HG02852 (cell line): ENCODE data around the gene TNIK.

ENCODE experiments used
- ATAC-seq: cut with Tn5 transposase; IDR thresholded peaks from one replicate; pipeline ENCODE4 v1.9.1; 2021; ENCODE audit warnings: mild to moderate bottlenecking, moderate library complexity; ENCODE audit not compliant: unreplicated experiment

The TNIK gene

DNA sequence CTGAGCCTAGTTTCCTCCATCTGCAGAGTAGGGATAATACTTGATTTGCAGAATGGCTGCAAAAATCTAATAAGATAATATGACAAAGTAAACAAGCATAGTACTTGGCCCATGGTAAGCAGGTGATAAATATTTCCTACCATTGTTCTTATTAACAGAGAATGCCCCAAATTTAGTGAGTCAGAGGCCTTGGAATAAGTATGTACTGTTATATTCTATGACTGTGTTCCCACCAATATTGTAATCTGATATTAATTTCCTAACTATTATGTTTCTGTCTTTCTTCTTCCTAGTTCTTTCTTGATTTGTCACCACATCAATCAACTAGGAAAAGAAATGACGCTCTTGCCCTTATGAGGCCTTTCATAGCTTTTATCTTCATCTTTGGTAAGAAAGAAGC, 255.3 kb downstream of the TNIK start:
- ATAC-seq = no peak

DNA sequence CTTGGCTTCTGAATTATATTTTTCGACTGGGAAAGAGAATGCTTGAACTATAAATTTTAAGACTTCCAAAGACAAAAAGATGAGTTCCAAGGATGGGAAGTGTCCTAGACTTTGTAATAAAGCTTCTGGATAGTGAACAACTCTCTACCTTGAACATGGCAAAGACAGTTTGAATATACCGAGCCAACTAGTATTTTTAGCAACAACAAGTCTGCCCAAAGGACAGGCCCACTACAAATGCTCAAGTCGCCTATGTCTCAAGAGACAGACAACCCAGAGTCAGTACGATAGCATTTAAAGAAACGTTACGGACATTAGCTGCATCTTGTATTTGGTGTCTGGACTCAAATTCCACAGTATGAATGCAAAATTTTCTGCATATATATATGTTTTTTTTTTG, 258.4 kb downstream of the TNIK start:
- ATAC-seq = no peak

DNA sequence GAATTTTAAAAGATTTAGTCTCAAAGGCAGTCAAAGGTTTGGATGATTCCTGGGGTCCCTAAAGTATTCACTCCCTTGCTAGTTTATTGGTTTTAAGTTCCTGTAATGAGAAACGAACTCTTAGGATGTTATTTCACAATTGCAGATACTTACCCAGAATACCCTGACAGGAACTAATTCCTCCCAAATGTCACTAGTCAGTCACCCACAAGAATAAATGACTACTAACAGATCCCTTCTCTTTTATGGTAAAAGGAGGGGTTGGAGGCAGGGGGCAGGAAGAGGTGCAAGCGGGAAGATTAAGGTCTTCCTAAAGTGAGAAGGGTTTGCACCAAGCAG, 259.5 kb downstream of the TNIK start:
- no peak for ATAC-seq

GRCh38 chr3:171200052-171200749, 260.0 kb downstream of the TNIK start:
- no peak for ATAC-seq

DNA sequence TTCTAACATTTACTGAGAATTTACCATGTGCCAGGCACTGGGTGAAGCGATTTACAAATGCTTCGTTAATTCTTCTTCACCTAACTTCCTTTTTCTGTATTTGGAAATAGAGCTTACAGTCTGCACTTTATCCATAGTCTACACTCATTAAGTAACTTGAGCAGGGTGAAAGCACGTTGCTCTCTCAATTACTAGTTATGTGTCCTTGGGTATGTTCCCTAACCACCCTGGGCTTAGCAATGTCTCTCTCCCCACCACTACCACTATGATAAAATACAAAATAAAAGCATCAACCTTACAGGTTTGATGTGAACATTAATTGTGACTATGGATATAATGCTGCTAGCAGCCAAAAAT, 260.8 kb downstream of the TNIK start:
- ATAC-seq = no peak

GRCh38 chr3:171198781-171199472, 261.3 kb downstream of the TNIK start:
- no peak for ATAC-seq

- no peak for ATAC-seq
These were observed 264.5 kb downstream of the TNIK start for GRCh38 chr3:171195686-171196085.

- no peak for ATAC-seq
These were observed 265.2 kb downstream of the TNIK start for GRCh38 chr3:171194965-171195364.

DNA sequence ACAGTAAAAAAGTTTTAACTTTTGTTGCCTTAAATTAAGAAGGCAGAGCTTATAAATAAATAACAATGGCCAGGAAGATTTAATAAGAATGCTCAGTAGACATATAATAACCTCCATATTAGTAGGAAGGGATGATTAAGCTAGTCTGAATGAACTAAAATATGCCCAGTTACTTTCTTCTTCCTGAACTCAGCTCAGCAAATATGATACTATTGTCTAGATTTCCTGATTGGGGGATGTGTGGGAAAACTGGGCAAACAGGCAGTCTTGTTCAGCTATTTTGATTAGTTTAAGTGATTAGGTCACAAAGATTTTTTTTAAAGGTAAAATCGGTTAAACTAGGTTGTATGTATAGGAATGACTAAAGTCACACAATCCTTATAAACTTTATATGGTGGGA, 266.5 kb downstream of the TNIK start:
- no peak for ATAC-seq

GRCh38 chr3:171192176-171192854, 267.9 kb downstream of the TNIK start:
- no peak for ATAC-seq

DNA sequence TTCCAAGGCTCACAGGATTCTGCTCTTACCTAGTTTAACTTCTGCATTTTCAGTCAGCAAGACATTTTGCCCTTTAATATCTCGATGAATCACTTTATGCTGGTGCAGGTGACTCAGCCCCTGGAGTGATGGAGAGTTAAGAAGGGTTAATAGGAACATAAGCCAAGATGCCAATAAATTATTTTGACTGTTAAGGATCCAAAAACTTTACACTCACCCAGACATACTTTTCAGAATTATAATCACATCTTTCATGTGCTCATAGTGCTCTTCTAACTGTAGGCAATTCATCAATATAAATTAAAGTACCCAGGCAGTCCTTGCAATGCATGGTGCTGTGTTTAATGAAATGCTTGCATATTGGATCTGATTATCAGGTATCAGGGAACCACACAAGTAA, 269.5 kb downstream of the TNIK start:
- ATAC-seq = no peak

GRCh38 chr3:171189394-171190080, 270.7 kb downstream of the TNIK start:
- ATAC-seq = peak; percentile 54

DNA sequence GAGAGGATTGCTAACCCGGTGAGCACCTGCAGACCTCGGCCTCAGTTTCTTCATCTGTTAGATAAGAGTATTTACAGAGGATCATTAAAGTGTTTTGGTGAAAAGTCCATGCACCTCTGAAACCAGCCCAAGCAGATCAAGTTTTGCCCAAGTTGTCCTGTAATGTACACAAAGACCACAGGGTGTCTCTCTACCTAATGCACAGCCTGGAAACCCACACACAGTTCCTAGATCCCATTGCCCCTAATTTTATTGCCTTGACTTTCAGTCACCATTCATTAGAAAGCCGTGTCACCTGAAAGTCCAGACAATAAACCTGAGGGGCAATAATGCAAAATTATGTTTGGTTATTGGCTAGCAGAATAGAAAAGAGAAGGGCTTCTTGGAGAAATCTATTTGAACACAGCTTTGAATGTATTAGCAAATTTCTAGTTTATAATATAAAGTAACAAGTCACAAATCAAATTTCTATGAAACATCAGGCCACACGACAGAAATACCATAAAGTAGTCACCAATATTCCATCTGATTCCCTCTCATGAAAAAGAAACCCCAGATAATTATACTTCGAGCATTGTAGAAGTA, 272.4 kb downstream of the TNIK start:
- no peak for ATAC-seq

- ATAC-seq = no peak
These were observed 273.2 kb downstream of the TNIK start for GRCh38 chr3:171186817-171187500.

- no peak for ATAC-seq
These were observed 273.8 kb downstream of the TNIK start for GRCh38 chr3:171186383-171186782.

GRCh38 chr3:171185959-171186358, 274.2 kb downstream of the TNIK start:
- ATAC-seq = no peak

- peak; percentile 78 for ATAC-seq
These were observed 275.8 kb downstream of the TNIK start for GRCh38 chr3:171184372-171184771.

DNA sequence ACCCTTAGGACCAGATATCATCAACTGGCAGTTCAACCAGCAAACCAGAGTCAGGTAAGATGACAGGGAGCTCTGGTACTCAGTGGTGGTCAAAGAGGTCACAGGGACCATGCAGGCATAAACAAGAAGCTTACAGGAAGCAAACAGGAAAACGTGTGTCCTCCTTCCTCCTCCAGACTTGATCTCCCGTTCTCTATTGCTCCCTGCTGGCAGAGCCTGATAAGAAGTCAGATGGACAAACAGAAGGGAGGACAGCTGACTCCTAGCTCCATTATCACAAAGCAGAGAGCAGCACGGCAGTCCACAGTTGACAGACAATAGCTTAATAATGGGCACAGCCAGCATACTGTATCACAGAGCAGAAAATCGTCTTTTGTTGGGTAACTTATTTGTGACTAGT, 277.2 kb downstream of the TNIK start:
- no peak for ATAC-seq

GRCh38 chr3:171181907-171182690, 278.1 kb downstream of the TNIK start:
- ATAC-seq = no peak

DNA sequence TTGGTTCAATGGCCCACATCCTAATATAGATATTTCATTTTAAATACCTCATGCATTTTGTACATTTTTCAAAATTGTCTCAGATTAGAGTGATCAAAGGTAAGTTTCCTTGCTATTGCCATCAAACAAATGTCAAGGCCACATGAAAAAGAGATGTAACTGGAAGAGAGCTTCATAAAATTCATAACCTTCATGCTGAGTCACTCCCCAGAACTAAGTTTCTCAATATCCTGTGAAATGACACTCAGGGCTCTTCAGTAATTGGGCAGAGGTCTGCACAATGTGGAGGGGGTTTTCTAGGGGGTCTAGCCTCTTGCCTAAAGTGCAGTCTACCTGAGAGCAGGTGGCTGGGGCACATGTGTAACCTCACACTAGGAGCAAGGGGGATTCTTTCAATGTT, 281.5 kb downstream of the TNIK start:
- ATAC-seq = no peak
